Activated T-helper 17 cell treated with anti-CD3 and anti-CD28 coated beads, Interleukin-2, amount 50 U/mL, for 72 hours (primary cell): ENCODE results near the gene FBXL7. TPM values are rescaled to one million over a fixed set of nuclear protein-coding genes. Genes with fewer than 3 reads are reported as not detected.

Source experiments
- ATAC-seq: fragments of 150-1000 bp; cut with Tn5 transposase; replicated peaks from 2 replicates; pipeline ENCODE4 v1.10.0; 2021; ENCODE audit warnings: mild to moderate bottlenecking, moderate library complexity
- H3K27ac Mint-ChIP-seq: one replicate; pipeline ENCODE4 v1.8.0; 2022; ENCODE audit warnings: mixed read lengths
- H3K27me3 Mint-ChIP-seq: one replicate; pipeline ENCODE4 v1.8.0; 2022; ENCODE audit warnings: mixed read lengths
- H3K36me3 Mint-ChIP-seq: one replicate; pipeline ENCODE4 v1.8.0; 2022; ENCODE audit warnings: low read depth, mild to moderate bottlenecking, mixed read lengths
- H3K4me1 Mint-ChIP-seq: one replicate; pipeline ENCODE4 v1.8.0; 2022; ENCODE audit warnings: mixed read lengths
- H3K4me3 Mint-ChIP-seq: one replicate; pipeline ENCODE4 v1.8.0; 2022; ENCODE audit warnings: mild to moderate bottlenecking, mixed read lengths
- H3K9me3 Mint-ChIP-seq: one replicate; pipeline ENCODE4 v1.8.0; 2022; ENCODE audit warnings: mixed read lengths
- total RNA-seq, 2 donors: library from RNA; stranded (reverse); gene quantifications; one replicate each; pipeline ENCODE4 v1.2.3, GENCODE V29; 2022

FBXL7 gene
- total RNA-seq, 2 donors from 2014 or later: not detected

GRCh38 chr5:15946026-15946425 is 446.0 kb downstream of the FBXL7 start:
- ATAC-seq: no peak
- no peaks in the 10 kb centered on the region for H3K36me3 Mint-ChIP-seq
- peaks cover 12% of the 10 kb centered on the region for H3K9me3 Mint-ChIP-seq
- no peak overlapping the region for H3K4me3 Mint-ChIP-seq
- H3K4me1 Mint-ChIP-seq: no peaks in the 10 kb centered on the region
- no peaks in the 10 kb centered on the region for H3K27me3 Mint-ChIP-seq
- H3K27ac Mint-ChIP-seq: no peak overlapping the region

GRCh38 chr5:15948190-15948589 is 448.2 kb downstream of the FBXL7 start:
- ATAC-seq: no peak
- no peaks in the 10 kb centered on the region for H3K27me3 Mint-ChIP-seq
- peaks cover 15% of the 10 kb centered on the region for H3K9me3 Mint-ChIP-seq
- no peak overlapping the region for H3K4me3 Mint-ChIP-seq
- no peaks in the 10 kb centered on the region for H3K36me3 Mint-ChIP-seq
- H3K27ac Mint-ChIP-seq: no peak overlapping the region
- H3K4me1 Mint-ChIP-seq: no peaks in the 10 kb centered on the region

GRCh38 chr5:15951126-15951525 is 451.1 kb downstream of the FBXL7 start:
- no peaks in the 10 kb centered on the region for H3K4me1 Mint-ChIP-seq
- ATAC-seq: no peak
- H3K27ac Mint-ChIP-seq: no peak overlapping the region
- H3K36me3 Mint-ChIP-seq: no peaks in the 10 kb centered on the region
- no peak overlapping the region for H3K4me3 Mint-ChIP-seq
- H3K9me3 Mint-ChIP-seq: peaks cover 23% of the 10 kb centered on the region
- no peaks in the 10 kb centered on the region for H3K27me3 Mint-ChIP-seq

GRCh38 chr5:15951550-15951949 is 451.6 kb downstream of the FBXL7 start:
- no peak for ATAC-seq
- Mint-ChIP-seq H3K27me3 (no peaks in the 10 kb centered on the region), H3K4me1 (no peaks in the 10 kb centered on the region), H3K4me3 (no peak overlapping the region), H3K36me3 (no peaks in the 10 kb centered on the region), H3K27ac (no peak overlapping the region), H3K9me3 (peaks cover 23% of the 10 kb centered on the region)

GRCh38 chr5:15956622-15957021 is 456.6 kb downstream of the FBXL7 start:
- no peaks in the 10 kb centered on the region for H3K27me3 Mint-ChIP-seq
- no peak overlapping the region for H3K4me3 Mint-ChIP-seq
- no peaks in the 10 kb centered on the region for H3K4me1 Mint-ChIP-seq
- no peak overlapping the region for H3K27ac Mint-ChIP-seq
- ATAC-seq: no peak
- H3K9me3 Mint-ChIP-seq: peaks cover 14% of the 10 kb centered on the region
- H3K36me3 Mint-ChIP-seq: no peaks in the 10 kb centered on the region

GRCh38 chr5:15957124-15957523 is 457.1 kb downstream of the FBXL7 start:
- Mint-ChIP-seq H3K36me3 (no peaks in the 10 kb centered on the region), H3K4me1 (no peaks in the 10 kb centered on the region), H3K27ac (no peak overlapping the region), H3K4me3 (no peak overlapping the region), H3K9me3 (peaks cover 12% of the 10 kb centered on the region), H3K27me3 (no peaks in the 10 kb centered on the region)
- no peak for ATAC-seq

GRCh38 chr5:15959370-15960164 is 459.6 kb downstream of the FBXL7 start:
- no peaks in the 10 kb centered on the region for H3K36me3 Mint-ChIP-seq
- H3K4me3 Mint-ChIP-seq: no peak overlapping the region
- ATAC-seq: no peak
- H3K27ac Mint-ChIP-seq: no peak overlapping the region
- H3K27me3 Mint-ChIP-seq: no peaks in the 10 kb centered on the region
- peaks cover 12% of the 10 kb centered on the region for H3K9me3 Mint-ChIP-seq
- H3K4me1 Mint-ChIP-seq: no peaks in the 10 kb centered on the region

GRCh38 chr5:15966066-15966640 is 466.2 kb downstream of the FBXL7 start:
- no peak overlapping the region for H3K4me3 Mint-ChIP-seq
- H3K9me3 Mint-ChIP-seq: peaks cover 3% of the 10 kb centered on the region
- ATAC-seq: no peak
- H3K36me3 Mint-ChIP-seq: no peaks in the 10 kb centered on the region
- H3K27me3 Mint-ChIP-seq: no peaks in the 10 kb centered on the region
- no peak overlapping the region for H3K27ac Mint-ChIP-seq
- no peaks in the 10 kb centered on the region for H3K4me1 Mint-ChIP-seq

GRCh38 chr5:15966651-15967050 is 466.7 kb downstream of the FBXL7 start:
- ATAC-seq: no peak
- no peaks in the 10 kb centered on the region for H3K4me1 Mint-ChIP-seq
- no peaks in the 10 kb centered on the region for H3K27me3 Mint-ChIP-seq
- H3K27ac Mint-ChIP-seq: no peak overlapping the region
- no peaks in the 10 kb centered on the region for H3K36me3 Mint-ChIP-seq
- H3K9me3 Mint-ChIP-seq: peaks cover 3% of the 10 kb centered on the region
- H3K4me3 Mint-ChIP-seq: no peak overlapping the region

- no peak for ATAC-seq
- Mint-ChIP-seq H3K27ac (no peak overlapping the region), H3K9me3 (no peaks in the 10 kb centered on the region), H3K4me3 (no peak overlapping the region), H3K27me3 (no peaks in the 10 kb centered on the region), H3K36me3 (no peaks in the 10 kb centered on the region), H3K4me1 (no peaks in the 10 kb centered on the region)
Observed at GRCh38 chr5:15968993-15969392, 469.0 kb downstream of the FBXL7 start.

- no peak for ATAC-seq
- no peaks in the 10 kb centered on the region for H3K36me3 Mint-ChIP-seq
- no peaks in the 10 kb centered on the region for H3K4me1 Mint-ChIP-seq
- no peaks in the 10 kb centered on the region for H3K27me3 Mint-ChIP-seq
- H3K9me3 Mint-ChIP-seq: peaks cover 8% of the 10 kb centered on the region
- H3K27ac Mint-ChIP-seq: no peak overlapping the region
- no peak overlapping the region for H3K4me3 Mint-ChIP-seq
Observed at GRCh38 chr5:15977851-15978250, 477.9 kb downstream of the FBXL7 start.

GRCh38 chr5:15980835-15981234 is 480.9 kb downstream of the FBXL7 start:
- Mint-ChIP-seq H3K36me3 (no peaks in the 10 kb centered on the region), H3K27ac (no peak overlapping the region), H3K9me3 (peaks cover 3% of the 10 kb centered on the region), H3K27me3 (no peaks in the 10 kb centered on the region), H3K4me1 (no peaks in the 10 kb centered on the region), H3K4me3 (no peak overlapping the region)
- ATAC-seq: no peak

- Mint-ChIP-seq H3K4me1 (no peaks in the 10 kb centered on the region), H3K27me3 (no peaks in the 10 kb centered on the region), H3K4me3 (no peak overlapping the region), H3K36me3 (no peaks in the 10 kb centered on the region), H3K9me3 (peaks cover 4% of the 10 kb centered on the region), H3K27ac (no peak overlapping the region)
- ATAC-seq: no peak
Observed at GRCh38 chr5:15983392-15983791, 483.4 kb downstream of the FBXL7 start.
